HepG2 (cell line): ENCODE data around the gene PFN1. TPM values are rescaled to one million over a fixed set of nuclear protein-coding genes. Genes with fewer than 3 reads are reported as not detected.
A peak's percentile ranks its signal among the peaks of the same experiment; 100 is the strongest.

Source experiments
- DMAP1 ChIP-seq: IDR thresholded peaks from 2 replicates; pipeline ENCODE4 v1.6.1; 2016
- ESRRA ChIP-seq: sonication (generic); formaldehyde crosslinking; IDR thresholded peaks from 2 replicates; pipeline ENCODE4 v1.5.1; 2020; ENCODE audit warnings: mild to moderate bottlenecking, low read depth, missing genetic modification reagents
- GABPB1 ChIP-seq: IDR thresholded peaks from 2 replicates; pipeline ENCODE4 v1.6.1; 2016; ENCODE audit warnings: mild to moderate bottlenecking, missing genetic modification reagents, moderate library complexity, missing compliant biosample characterization
- HOXA3 ChIP-seq: sonication (generic); formaldehyde crosslinking; IDR thresholded peaks from 2 replicates; pipeline ENCODE4 v1.5.0; 2020; ENCODE audit warnings: missing genetic modification reagents
- HOXA5 ChIP-seq: sonication (generic); formaldehyde crosslinking; IDR thresholded peaks from 2 replicates; pipeline ENCODE4 v1.4.0; 2020; ENCODE audit warnings: missing genetic modification reagents
- JUND ChIP-seq: sonication (generic); formaldehyde crosslinking; IDR thresholded peaks from 2 replicates; pipeline ENCODE4 v1.8.0; 2022; ENCODE audit warnings: mild to moderate bottlenecking, missing genetic modification reagents
- MBNL3 ChIP-seq: fragments of 250-450 bp; sonication (Bioruptor Pico); conservative IDR thresholded peaks from 2 replicates; pipeline ENCODE4 v1.8.0; 2022; ENCODE audit warnings: mild to moderate bottlenecking, inconsistent platforms
- MZF1 ChIP-seq: sonication (generic); formaldehyde crosslinking; IDR thresholded peaks from 2 replicates; pipeline ENCODE4 v1.8.1; 2023; ENCODE audit warnings: mild to moderate bottlenecking, missing genetic modification reagents, borderline replicate concordance
- PHF21A ChIP-seq: sonication (generic); formaldehyde crosslinking; IDR thresholded peaks from 2 replicates; pipeline ENCODE4 v1.5.0; 2020; ENCODE audit warnings: mild to moderate bottlenecking, missing genetic modification reagents
- RBFOX2 ChIP-seq: fragments of 200-400 bp; formaldehyde crosslinking; IDR thresholded peaks from 2 replicates; pipeline ENCODE4 v1.6.1; 2017; ENCODE audit warnings: low read depth, mild to moderate bottlenecking, low read length
- RNF2 ChIP-seq: fragments of 450-650 bp; conservative IDR thresholded peaks from 2 replicates; pipeline ENCODE4 v1.6.1; 2016; ENCODE audit warnings: low read depth
- SOX13 ChIP-seq, 3 experiments: fragments of 450-650 bp in 1 of 3; sonication (generic) in 1 of 3; formaldehyde crosslinking in 1 of 3; IDR thresholded peaks in 2 of 3; conservative IDR thresholded peaks in 1 of 3; 2 replicates each; pipeline versions ENCODE4 v1.5.0 to v1.6.1; 2016 to 2020; ENCODE audit warnings: antibody characterized with exemption in 1 of 3, mild to moderate bottlenecking in 1 of 3, missing compliant biosample characterization in 1 of 3, missing genetic modification reagents in 1 of 3, moderate library complexity in 1 of 3
- TBL1XR1 ChIP-seq: fragments of 150-350 bp; IDR thresholded peaks from 2 replicates; pipeline ENCODE4 v1.6.1; 2014; ENCODE audit warnings: borderline replicate concordance, low read length; ENCODE audit not compliant: partially characterized antibody
- ZNF12 ChIP-seq: sonication (generic); formaldehyde crosslinking; IDR thresholded peaks from 2 replicates; pipeline ENCODE4 v1.5.0; 2020; ENCODE audit warnings: missing genetic modification reagents
- ZNF205 ChIP-seq: IDR thresholded peaks from 2 replicates; pipeline ENCODE4 v1.6.1; 2018; ENCODE audit warnings: missing biosample characterization, missing genetic modification reagents
- ZNF343 ChIP-seq: sonication (generic); formaldehyde crosslinking; IDR thresholded peaks from 2 replicates; pipeline ENCODE4 v1.4.0; 2020; ENCODE audit warnings: mild to moderate bottlenecking, missing genetic modification reagents
- ZNF639 ChIP-seq: conservative IDR thresholded peaks from 2 replicates; pipeline ENCODE4 v1.6.1; 2018; ENCODE audit warnings: missing genetic modification reagents
- ZNF703 ChIP-seq: sonication (generic); formaldehyde crosslinking; IDR thresholded peaks from 2 replicates; pipeline ENCODE4 v1.5.1; 2020; ENCODE audit warnings: missing genetic modification reagents, mild to moderate bottlenecking, moderate library complexity, borderline replicate concordance
- ZNF784 ChIP-seq: sonication (generic); formaldehyde crosslinking; IDR thresholded peaks from 2 replicates; pipeline ENCODE4 v1.5.1; 2020; ENCODE audit warnings: missing genetic modification reagents, mild to moderate bottlenecking, borderline replicate concordance
- polyA plus RNA-seq, 8 experiments: library from polyadenylated mRNA; depleted of rRNA in 3 of 8; stranded (reverse) in 7 of 8; unstranded in 1 of 8; fragments of >200 nt; fragmentation: Illumina TruSeq in 4 of 8; extraction: Trizol in 4 of 8; gene quantifications; 2 replicates each; pipeline versions ENCODE4 v1.2.1 to v1.2.3, GENCODE V29; 2011 to 2016; ENCODE audit warnings: low read depth in 4 of 8, missing spikeins in 1 of 8, mixed read lengths in 1 of 8; ENCODE audit not compliant: insufficient read depth in 1 of 8
- total RNA-seq, 5 experiments: library from RNA; depleted of rRNA; stranded (reverse); fragments of >200 nt; fragmentation: Illumina TruSeq; extraction: Trizol; gene quantifications; 2 replicates each; pipeline ENCODE4 v1.2.3, GENCODE V29; 2016; ENCODE audit warnings: low read depth in 1 of 5
- TF ChIP-seq, protein P1 (sequence below): IDR thresholded peaks from 2 replicates; pipeline ENCODE4 v1.6.1; 2018; ENCODE audit warnings: missing genetic modification reagents, mild to moderate bottlenecking, missing compliant biosample characterization
- TF ChIP-seq, protein P2 (sequence below): sonication (generic); formaldehyde crosslinking; IDR thresholded peaks from 2 replicates; pipeline ENCODE4 v1.4.0; 2020; ENCODE audit warnings: missing genetic modification reagents, borderline replicate concordance
- TF ChIP-seq, protein P3 (sequence below): sonication (generic); formaldehyde crosslinking; IDR thresholded peaks from 2 replicates; pipeline ENCODE4 v1.4.0; 2020; ENCODE audit warnings: mild to moderate bottlenecking, missing genetic modification reagents

The PFN1 gene
- total and polyA plus RNA-seq, 2 of the 13 experiments (the other 11 are each of a cell fraction or from before 2014, with no cell fraction given): 494 to 613 TPM

- TF ChIP-seq, protein P1, sequence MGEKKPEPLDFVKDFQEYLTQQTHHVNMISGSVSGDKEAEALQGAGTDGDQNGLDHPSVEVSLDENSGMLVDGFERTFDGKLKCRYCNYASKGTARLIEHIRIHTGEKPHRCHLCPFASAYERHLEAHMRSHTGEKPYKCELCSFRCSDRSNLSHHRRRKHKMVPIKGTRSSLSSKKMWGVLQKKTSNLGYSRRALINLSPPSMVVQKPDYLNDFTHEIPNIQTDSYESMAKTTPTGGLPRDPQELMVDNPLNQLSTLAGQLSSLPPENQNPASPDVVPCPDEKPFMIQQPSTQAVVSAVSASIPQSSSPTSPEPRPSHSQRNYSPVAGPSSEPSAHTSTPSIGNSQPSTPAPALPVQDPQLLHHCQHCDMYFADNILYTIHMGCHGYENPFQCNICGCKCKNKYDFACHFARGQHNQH (CRISPR knock-in tag): 0 out of 2 replicates have a peak, but pooled peaks have one; percentile 14
- peak; percentile 76; the same call in 1 of the 2 replicates for TF ChIP-seq GABPB1
- TF ChIP-seq ZNF784: peak; percentile 67; the same call in 1 of the 2 replicates
- TF ChIP-seq JUND (CRISPR knock-in tag): peak; percentile 58
- peak; percentile 41 for TF ChIP-seq TBL1XR1
- peak; percentile 65; the same call in 1 of the 2 replicates for TF ChIP-seq ZNF703 (CRISPR knock-in tag)
- TF ChIP-seq SOX13 (IDR thresholded peaks at IDR 0.05): no peak
- 0 out of 4 replicates have a peak, but pooled peaks of 1 of the 2 experiments have one; percentile 9 for TF ChIP-seq SOX13 (CRISPR knock-in tag; conservative IDR thresholded peaks at IDR 0.05 in 1 of 2, IDR thresholded peaks at IDR 0.05 in 1 of 2)
- peak; percentile 51; the same call in 1 of the 2 replicates for TF ChIP-seq HOXA5 (CRISPR knock-in tag)
- TF ChIP-seq, protein P2, sequence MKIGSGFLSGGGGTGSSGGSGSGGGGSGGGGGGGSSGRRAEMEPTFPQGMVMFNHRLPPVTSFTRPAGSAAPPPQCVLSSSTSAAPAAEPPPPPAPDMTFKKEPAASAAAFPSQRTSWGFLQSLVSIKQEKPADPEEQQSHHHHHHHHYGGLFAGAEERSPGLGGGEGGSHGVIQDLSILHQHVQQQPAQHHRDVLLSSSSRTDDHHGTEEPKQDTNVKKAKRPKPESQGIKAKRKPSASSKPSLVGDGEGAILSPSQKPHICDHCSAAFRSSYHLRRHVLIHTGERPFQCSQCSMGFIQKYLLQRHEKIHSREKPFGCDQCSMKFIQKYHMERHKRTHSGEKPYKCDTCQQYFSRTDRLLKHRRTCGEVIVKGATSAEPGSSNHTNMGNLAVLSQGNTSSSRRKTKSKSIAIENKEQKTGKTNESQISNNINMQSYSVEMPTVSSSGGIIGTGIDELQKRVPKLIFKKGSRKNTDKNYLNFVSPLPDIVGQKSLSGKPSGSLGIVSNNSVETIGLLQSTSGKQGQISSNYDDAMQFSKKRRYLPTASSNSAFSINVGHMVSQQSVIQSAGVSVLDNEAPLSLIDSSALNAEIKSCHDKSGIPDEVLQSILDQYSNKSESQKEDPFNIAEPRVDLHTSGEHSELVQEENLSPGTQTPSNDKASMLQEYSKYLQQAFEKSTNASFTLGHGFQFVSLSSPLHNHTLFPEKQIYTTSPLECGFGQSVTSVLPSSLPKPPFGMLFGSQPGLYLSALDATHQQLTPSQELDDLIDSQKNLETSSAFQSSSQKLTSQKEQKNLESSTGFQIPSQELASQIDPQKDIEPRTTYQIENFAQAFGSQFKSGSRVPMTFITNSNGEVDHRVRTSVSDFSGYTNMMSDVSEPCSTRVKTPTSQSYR (CRISPR knock-in tag): peak; percentile 66; the same call in 1 of the 2 replicates
- peak; percentile 69 for TF ChIP-seq ESRRA
- TF ChIP-seq DMAP1: peak; percentile 74; the same call in 1 of the 2 replicates
- peak; percentile 77; the same call in 1 of the 2 replicates for TF ChIP-seq ZNF639
- TF ChIP-seq MZF1: no peak
- TF ChIP-seq, protein P3, sequence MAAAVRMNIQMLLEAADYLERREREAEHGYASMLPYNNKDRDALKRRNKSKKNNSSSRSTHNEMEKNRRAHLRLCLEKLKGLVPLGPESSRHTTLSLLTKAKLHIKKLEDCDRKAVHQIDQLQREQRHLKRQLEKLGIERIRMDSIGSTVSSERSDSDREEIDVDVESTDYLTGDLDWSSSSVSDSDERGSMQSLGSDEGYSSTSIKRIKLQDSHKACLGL (CRISPR knock-in tag): peak; percentile 70
- TF ChIP-seq MBNL3 (CRISPR knock-in tag): no peak
- TF ChIP-seq HOXA3: peak; percentile 26
- TF ChIP-seq RBFOX2: peak; percentile 94
- TF ChIP-seq ZNF205 (CRISPR knock-in tag): 0 out of 2 replicates have a peak, but pooled peaks have one; percentile 23
- TF ChIP-seq PHF21A (CRISPR knock-in tag): peak; percentile 45; the same call in 1 of the 2 replicates
- 0 out of 2 replicates have a peak, but pooled peaks have one; percentile 19 for TF ChIP-seq ZNF12 (CRISPR knock-in tag)
- TF ChIP-seq RNF2: peak; percentile 54; the same call in 1 of the 2 replicates
- peak; percentile 72; the same call in 1 of the 2 replicates for TF ChIP-seq ZNF343
These were observed 1.2 kb upstream of the PFN1 start (continued) for GRCh38 chr17:4949321-4950074.
